HG03159 (cell line): ENCODE results near the gene OVCA2.

Source experiments
- ATAC-seq: cut with Tn5 transposase; IDR thresholded peaks from one replicate; pipeline ENCODE4 v1.9.1; 2021; ENCODE audit warnings: mild to moderate bottlenecking, moderate library complexity; ENCODE audit not compliant: unreplicated experiment

The OVCA2 gene

GRCh38 chr17:2063261-2064146 lies 21.7 kb downstream of the OVCA2 start:
- ATAC-seq: no peak

- ATAC-seq: no peak
Measured at GRCh38 chr17:2064147-2064489, 22.3 kb downstream of the OVCA2 start.

DNA sequence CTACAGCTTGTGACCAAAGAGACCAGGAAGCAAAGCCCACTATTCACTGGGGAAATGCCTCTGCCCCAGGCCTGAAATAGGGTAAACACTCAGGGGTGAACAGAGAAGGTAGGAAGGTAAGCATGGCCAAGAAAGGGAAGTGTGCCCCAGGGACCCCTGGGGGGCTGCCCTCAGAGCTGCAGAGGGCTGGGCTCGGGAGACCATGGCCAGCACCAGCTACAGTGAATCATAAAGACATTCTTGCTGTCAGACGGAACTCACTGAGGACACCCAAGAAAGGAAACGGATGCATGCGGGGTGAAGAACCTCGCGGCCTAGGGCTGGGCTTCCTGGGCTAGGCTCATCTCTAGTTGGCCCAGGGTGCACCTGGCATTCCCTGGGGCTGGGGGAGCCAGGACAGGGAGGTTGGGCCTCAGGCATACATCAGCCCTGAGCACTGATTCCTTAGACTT lies 22.7 kb downstream of the OVCA2 start:
- no peak for ATAC-seq

- no peak for ATAC-seq
Measured at GRCh38 chr17:2064980-2065785, 23.4 kb downstream of the OVCA2 start.

DNA sequence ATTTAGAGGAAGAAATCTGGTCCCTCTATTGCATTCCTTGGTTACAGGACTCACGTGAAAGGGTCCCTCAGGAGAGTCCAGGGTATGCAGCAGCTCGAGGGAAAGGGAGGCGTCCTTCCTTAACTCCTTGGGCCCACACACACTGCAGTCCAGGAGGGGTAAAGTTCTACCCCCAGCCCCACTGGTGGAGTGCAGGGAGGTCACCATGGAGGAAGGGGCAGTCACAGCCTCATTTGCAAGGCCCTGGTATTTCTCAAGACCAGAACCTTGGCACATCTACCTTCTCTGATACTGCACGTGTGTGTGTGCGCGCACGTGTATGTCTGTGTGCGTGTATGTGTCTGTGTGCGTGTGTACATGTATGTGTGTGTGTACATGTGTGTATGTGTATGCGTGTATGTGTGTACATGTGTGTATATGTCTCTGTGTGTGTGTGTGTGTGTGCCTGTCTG lies 24.2 kb downstream of the OVCA2 start:
- ATAC-seq: no peak

DNA sequence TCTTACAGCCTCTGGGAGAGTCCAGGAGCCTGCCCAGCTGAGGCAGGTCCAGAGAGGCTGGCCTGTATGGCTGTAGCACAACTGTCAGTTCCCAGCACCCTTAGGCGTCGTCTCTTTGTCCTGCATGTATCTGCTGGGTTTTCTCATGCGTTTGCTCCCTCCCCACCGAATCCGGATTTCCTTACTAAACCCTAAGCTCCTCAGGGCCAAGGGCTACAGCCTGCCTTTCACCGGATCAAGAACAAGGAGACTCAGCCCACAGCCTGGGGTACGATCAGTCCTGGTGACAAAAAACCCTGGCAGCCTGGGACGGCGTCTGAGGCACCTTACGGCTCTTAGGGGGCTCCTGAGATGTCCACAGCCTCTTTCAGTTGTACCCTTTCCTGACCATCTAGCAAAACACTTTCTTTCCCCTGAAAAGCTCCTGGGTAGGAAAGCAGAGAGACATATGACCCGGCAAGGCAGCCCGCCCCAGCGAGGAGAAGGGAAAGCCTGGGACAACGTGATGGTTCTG lies 25.3 kb downstream of the OVCA2 start:
- ATAC-seq: no peak

GRCh38 chr17:2067608-2068024 lies 25.8 kb downstream of the OVCA2 start:
- ATAC-seq: no peak

GRCh38 chr17:2068031-2068518 lies 26.3 kb downstream of the OVCA2 start:
- ATAC-seq: no peak

DNA sequence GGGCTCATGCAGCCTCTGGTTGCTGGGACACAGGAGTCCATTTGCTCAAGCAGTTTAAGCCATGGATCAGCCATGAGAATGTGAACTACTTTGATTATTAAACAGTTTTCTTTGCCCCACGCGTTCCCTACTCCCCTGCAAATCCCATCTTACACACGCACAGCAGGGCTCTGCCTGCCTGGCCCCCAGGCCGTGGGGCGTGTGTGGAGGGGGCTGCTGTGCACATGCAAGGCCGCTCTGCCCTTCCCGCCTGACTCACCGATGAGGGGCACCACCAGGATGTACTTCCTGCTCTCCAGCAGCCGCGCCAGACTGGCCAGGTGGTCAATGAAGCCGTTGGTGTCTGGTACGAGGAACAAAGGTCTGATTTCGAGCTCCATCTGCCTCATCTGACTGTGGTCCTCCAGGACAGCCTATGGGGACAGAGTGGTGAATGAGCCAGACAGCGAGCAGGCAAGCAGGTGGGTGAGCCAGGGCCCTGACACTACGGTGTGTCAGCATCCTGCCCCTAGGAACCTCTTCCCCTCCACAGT lies 26.8 kb downstream of the OVCA2 start:
- ATAC-seq: no peak

DNA sequence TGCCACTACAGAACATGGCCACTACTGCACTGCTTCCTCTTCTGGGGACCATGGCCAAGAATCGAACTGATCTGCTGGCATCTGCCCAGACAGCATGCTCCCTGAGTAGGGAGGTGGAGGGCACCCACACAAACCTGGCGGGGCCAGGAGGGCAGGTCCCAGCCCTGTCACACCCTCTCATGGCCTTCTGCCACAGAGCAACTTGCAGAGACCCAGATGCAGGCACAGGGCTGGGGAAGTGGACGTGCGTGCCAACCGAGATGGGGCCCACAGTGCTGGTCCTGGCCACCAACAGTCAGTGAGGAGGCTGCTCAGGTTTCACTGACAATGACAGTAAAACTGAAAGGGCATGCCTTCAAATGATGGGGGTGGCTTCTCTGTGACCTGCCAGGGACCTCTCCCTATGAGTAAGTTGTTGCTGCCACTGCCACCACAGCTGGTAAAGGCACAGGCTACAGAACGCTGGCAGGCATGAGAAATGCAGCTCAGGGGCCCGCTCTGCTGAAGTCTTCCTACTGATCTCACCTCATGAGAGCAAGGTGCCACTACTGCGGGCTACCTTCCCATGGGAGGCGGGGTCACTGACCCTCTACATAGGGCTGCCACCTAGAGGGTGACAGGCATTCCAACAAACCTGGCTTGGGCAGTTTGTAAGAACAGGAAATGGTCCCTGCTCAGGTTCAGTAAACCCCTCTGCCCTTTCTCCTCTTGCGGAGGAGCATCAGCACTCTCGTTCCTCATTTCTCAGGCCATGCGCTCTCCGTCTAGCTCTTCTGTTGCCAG lies 28.6 kb downstream of the OVCA2 start:
- peak; percentile 66 for ATAC-seq

DNA sequence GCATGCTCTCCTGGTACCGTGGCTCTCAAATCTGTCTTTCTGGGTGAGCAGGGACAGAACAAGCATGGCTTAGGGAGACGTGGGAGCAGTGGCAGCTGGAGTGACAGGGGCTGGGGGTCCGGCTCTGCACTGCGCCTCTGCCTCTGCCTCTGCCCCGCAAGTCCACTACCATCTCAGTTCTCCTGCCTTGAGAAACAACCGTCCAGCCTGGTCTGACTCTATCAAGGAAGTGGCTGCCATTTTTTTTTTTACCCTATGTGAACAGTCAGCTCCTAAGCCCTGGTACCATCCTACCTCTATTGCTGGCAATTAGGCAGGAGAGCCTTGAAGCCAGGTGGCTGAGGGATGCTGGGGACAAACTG lies 29.2 kb downstream of the OVCA2 start:
- ATAC-seq: no peak

DNA sequence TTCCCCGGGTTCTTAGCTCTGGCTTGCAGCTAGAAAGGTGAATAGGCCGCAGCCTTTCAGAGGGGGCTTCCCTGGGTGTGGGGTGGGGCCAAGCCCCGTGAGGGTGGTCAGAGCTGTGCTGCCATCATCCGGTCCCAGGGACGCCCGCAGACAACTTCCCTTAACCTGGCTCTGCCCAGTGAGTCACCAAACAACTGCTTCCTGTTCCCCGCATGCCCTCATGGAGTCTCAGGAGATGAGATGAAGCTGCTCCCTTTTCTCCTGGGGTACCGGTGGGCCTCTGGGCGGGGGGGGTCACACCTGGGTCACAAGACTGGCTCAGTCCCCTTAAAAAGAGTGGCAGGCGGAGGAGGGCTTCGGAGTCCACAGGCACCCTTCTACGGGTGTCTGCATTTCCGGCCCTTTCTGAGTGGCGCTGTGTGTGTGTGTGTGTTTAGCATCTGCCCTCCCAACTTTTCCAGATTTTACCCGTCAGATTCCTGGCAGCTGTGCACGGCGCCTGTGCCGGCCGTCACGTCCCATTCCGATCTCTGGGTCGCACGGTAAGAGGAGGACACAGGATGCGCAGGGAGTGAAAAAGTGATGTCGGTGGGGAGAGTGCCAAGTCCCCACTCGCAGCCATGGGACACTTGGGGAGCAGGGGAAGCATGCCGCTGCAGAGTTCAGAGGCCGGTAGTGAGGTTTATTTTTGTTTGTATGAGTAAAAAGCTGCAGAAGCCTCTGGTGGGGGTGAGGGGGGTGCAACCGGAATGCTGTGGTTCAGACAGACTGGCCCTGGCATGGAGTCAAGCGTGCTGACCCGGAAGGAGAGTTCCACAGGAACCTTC lies 29.8 kb downstream of the OVCA2 start:
- ATAC-seq: no peak

GRCh38 chr17:2074919-2075318 lies 33.1 kb downstream of the OVCA2 start:
- no peak for ATAC-seq

DNA sequence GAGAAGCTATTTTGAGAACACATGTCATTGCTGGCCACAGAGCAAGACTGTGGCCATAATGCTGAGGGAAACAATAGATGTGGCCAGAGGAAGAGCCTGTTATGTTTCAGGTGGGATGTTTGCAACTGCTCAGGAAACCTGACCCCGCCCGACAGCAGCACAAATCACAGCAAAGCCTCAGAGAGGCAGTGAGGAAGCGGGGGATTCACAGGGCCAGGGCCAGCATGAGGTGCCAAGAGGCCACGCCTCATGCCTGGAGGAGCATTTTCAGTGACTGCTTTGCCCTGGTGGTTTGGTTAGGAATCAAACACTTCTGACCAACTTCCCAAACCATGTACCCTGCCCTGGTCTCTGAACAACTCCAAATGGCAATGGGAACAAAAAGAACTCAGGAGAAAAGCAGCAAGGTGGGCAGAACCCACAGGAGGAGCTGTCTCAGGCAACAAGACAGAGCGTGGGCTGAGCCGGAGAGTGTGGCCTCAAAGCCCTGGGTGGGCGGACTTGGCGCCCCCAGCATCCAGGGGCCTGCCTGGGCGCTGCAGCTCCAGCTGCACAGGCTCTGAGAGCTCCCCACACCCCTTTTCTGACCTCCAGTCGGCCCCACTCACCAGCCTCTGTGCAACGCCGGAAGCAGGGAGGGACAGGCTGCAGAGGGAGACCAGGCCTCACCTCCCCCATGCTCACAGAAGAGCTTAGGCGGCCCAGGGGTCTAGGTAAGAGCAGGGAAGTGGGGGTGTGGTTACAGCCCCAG lies 33.7 kb downstream of the OVCA2 start:
- no peak for ATAC-seq

- ATAC-seq: no peak
Measured at GRCh38 chr17:2076087-2076984, 34.5 kb downstream of the OVCA2 start.

GRCh38 chr17:2077040-2077439 lies 35.2 kb downstream of the OVCA2 start:
- no peak for ATAC-seq

- no peak for ATAC-seq
Measured at GRCh38 chr17:2081564-2081963, 39.7 kb downstream of the OVCA2 start.
